HCT116 (cell line): Measurements from ENCODE around the gene SACM1L. TPM values are rescaled to one million over a fixed set of nuclear protein-coding genes. Genes with fewer than 3 reads are reported as not detected.

Experiments used
- ATAC-seq: fragments of 200-7000 bp; cut with Tn5 transposase; 2 replicates; pipeline ENCODE4 v1.9.1; 2020; ENCODE audit warnings: mild to moderate bottlenecking, moderate library complexity
- BruUV-seq: library from RNA; stranded (reverse); fragments of 400-500 nt; replicated peaks from 2 replicates; lab custom pipeline; 2021; lab: Mats Ljungman, UMichigan
- CTCF ChIA-PET: fragments of 300-600 bp; sonication (Branson Sonifier 250); formaldehyde crosslinking; loops from one replicate; lab custom pipeline; 2021; ENCODE audit warnings: antibody characterized with exemption; lab: Charles Lee
- POLR2A ChIA-PET: fragments of 300-600, 350-600 bp; sonication (Branson Sonifier 250); formaldehyde crosslinking; loops from one replicate; lab custom pipeline; 2021; ENCODE audit warnings: antibody characterized with exemption; lab: Charles Lee
- RAD21 ChIA-PET, 2 experiments: fragments of 300-600 bp; sonication (Branson Sonifier 250); formaldehyde crosslinking; loops; one replicate each; lab custom pipeline; 2023; ENCODE audit warnings: low total read pairs in 2 of 2; ENCODE audit not compliant: uncharacterized antibody in 2 of 2, unreplicated experiment in 2 of 2, low non-redundant PET in 1 of 2; lab: Charles Lee
- DNase-seq: peaks from one replicate; pipeline ENCODE4 v3.0.0-alpha.2; 2010; ENCODE audit warnings: low read depth, low spot score
- H2AFZ ChIP-seq: fragments of 200-600 bp; shearing (Covaris generic), sonication (generic); 2 replicates; pipeline ENCODE4 v1.6.1; 2017; ENCODE audit warnings: low read depth, mixed run types, mixed read lengths, antibody characterized with exemption, low read length; ENCODE audit not compliant: poor library complexity, severe bottlenecking
- H3K27ac ChIP-seq: 2 replicates; pipeline ENCODE4 v1.5.1; 2012; ENCODE audit warnings: low read depth, low read length
- H3K27me3 ChIP-seq: fragments of 200-600 bp; sonication (generic); 2 replicates; pipeline ENCODE4 v1.6.1; 2016; ENCODE audit warnings: mixed run types, low read length, mixed read lengths; ENCODE audit not compliant: insufficient read depth
- H3K36me3 ChIP-seq, 2 experiments: fragments of 200-500 bp in 1 of 2; fragments of 200-600 bp in 1 of 2; sonication (Bioruptor generic) in 1 of 2; sonication (generic) in 1 of 2; 2 replicates each; pipeline versions ENCODE4 v1.5.1 to v1.6.1; 2014 to 2016; ENCODE audit warnings: low read length in 2 of 2, inconsistent platforms in 1 of 2, mixed read lengths in 1 of 2, mixed run types in 1 of 2; ENCODE audit not compliant: insufficient read depth in 2 of 2, control insufficient read depth in 1 of 2
- H3K4me1 ChIP-seq, 2 experiments: fragments of 200-600 bp in 1 of 2; sonication (generic) in 1 of 2; 2 replicates each; pipeline versions ENCODE4 v1.5.1 to v1.6.1; 2012 to 2017; ENCODE audit warnings: low read length in 2 of 2, inconsistent platforms in 1 of 2, mild to moderate bottlenecking in 1 of 2, mixed read lengths in 1 of 2, mixed run types in 1 of 2, moderate library complexity in 1 of 2; ENCODE audit not compliant: insufficient read depth in 2 of 2, control insufficient read depth in 1 of 2
- H3K4me2 ChIP-seq: fragments of 200-600 bp; sonication (generic); 2 replicates; pipeline ENCODE4 v1.6.1; 2017; ENCODE audit warnings: mixed run types, low read length, mixed read lengths
- H3K4me3 ChIP-seq, 2 experiments: fragments of 200-600 bp in 1 of 2; sonication (generic) in 1 of 2; replicated peaks in 1 of 2; 2 replicates each; pipeline ENCODE4 v1.5.1; 2011 to 2016; ENCODE audit warnings: low read length in 2 of 2, control low read depth in 1 of 2, low read depth in 1 of 2, mild to moderate bottlenecking in 1 of 2, mixed read lengths in 1 of 2, mixed run types in 1 of 2
- H3K79me2 ChIP-seq: fragments of 200-600 bp; sonication (generic); 2 replicates; pipeline ENCODE4 v1.6.1; 2017; ENCODE audit warnings: mild to moderate bottlenecking, mixed run types, low read length, moderate library complexity, mixed read lengths; ENCODE audit not compliant: insufficient read depth
- H3K9ac ChIP-seq: fragments of 200-600 bp; sonication (generic); 2 replicates; pipeline ENCODE4 v1.6.1; 2016; ENCODE audit warnings: low read length, mixed read lengths
- H3K9me2 ChIP-seq: fragments of 200-600 bp; sonication (generic), shearing (Covaris generic); 2 replicates; pipeline ENCODE4 v1.6.1; 2017; ENCODE audit warnings: mixed run types, mild to moderate bottlenecking, moderate library complexity; ENCODE audit not compliant: insufficient read depth
- H3K9me3 ChIP-seq, 2 experiments: fragments of 200-500 bp in 1 of 2; fragments of 200-600 bp in 1 of 2; sonication (Bioruptor generic) in 1 of 2; sonication (generic) in 1 of 2; 2 replicates each; pipeline ENCODE4 v1.6.1; 2014 to 2017; ENCODE audit warnings: low read length in 2 of 2, mixed read lengths in 2 of 2, inconsistent platforms in 1 of 2, low read depth in 1 of 2, mild to moderate bottlenecking in 1 of 2, mixed run types in 1 of 2, moderate library complexity in 1 of 2; ENCODE audit not compliant: control insufficient read depth in 1 of 2, insufficient read depth in 1 of 2
- H4K20me1 ChIP-seq: fragments of 200-600 bp; sonication (generic), shearing (Covaris generic); 2 replicates; pipeline ENCODE4 v1.6.1; 2017; ENCODE audit warnings: mixed run types, mild to moderate bottlenecking, moderate library complexity; ENCODE audit not compliant: insufficient read depth
- EZH2 ChIP-seq: fragments of 200-600 bp; sonication (generic); IDR thresholded peaks from 2 replicates; pipeline ENCODE4 v1.6.1; 2017; ENCODE audit warnings: antibody characterized with exemption, mixed run types
- POLR2A ChIP-seq: IDR thresholded peaks from 2 replicates; pipeline ENCODE4 v1.7.0; 2011; ENCODE audit warnings: borderline replicate concordance; ENCODE audit not compliant: insufficient read depth, insufficient read length; ENCODE audit errors: extremely low read depth
- intact Hi-C: fragments of 100-400 bp; cut with micrococcal nuclease; formaldehyde crosslinking; loops from 2 replicates; pipeline ENCODE4 v1.10.0; 2022
- total RNA-seq: library from RNA; stranded (reverse); gene quantifications from one replicate; pipeline ENCODE4 v1.2.1, GENCODE V29; 2021; ENCODE audit not compliant: unreplicated experiment
- TF ChIP-seq, protein P1 (sequence below), 3 experiments: fragments of 200-600 bp in 1 of 3; sonication (generic) in 1 of 3; IDR thresholded peaks in 2 of 3; conservative IDR thresholded peaks in 1 of 3; 2 replicates each; pipeline ENCODE4 v1.5.1; 2012 to 2017; ENCODE audit warnings: low read depth in 2 of 3, low read length in 2 of 3, antibody characterized with exemption in 1 of 3, borderline replicate concordance in 1 of 3, control low read depth in 1 of 3, mild to moderate bottlenecking in 1 of 3, mixed read lengths in 1 of 3, mixed run types in 1 of 3, moderate library complexity in 1 of 3; ENCODE audit not compliant: insufficient read depth in 1 of 3

Gene SACM1L
- total RNA-seq, 1 experiment from 2014 or later: 27.3 TPM

DNA sequence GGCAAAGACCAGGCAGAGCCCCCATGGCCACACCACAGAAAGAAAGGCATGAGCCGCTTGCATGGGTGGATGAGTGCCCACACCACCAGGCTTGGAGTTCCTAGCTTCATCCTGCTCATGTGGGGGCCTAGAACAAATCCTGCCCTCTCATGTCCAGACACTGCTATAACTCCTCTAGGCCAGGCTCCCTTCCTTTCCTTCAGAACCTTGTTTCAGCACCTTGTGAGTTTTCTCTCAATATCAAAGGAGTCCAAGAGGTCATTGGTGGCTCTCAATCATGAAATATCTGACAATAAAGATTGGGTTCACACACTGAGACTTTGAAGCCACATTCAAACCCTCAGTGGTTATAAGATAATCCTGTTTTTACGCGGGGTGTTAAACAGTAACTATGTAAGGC lies 94.5 kb downstream of the SACM1L start:
- no peak overlapping the region for H3K9ac ChIP-seq
- H4K20me1 ChIP-seq: no peaks in the 10 kb centered on the region
- peak; percentile 72 for ATAC-seq
- H3K79me2 ChIP-seq: no peaks in the 10 kb centered on the region
- no peak for DNase-seq
- ChIA-PET CTCF (no interaction called here), POLR2A (no interaction called here), RAD21 (no interaction called here)
- H2AFZ ChIP-seq: no peak overlapping the region
- intact Hi-C loops: no loop called here
- H3K9me2 ChIP-seq: no peaks in the 10 kb centered on the region
- peaks cover 0 to 4% of the 10 kb centered on the region in 2 experiments; a peak in 1 of 4 replicates for H3K4me1 ChIP-seq
- TF ChIP-seq, protein P1, sequence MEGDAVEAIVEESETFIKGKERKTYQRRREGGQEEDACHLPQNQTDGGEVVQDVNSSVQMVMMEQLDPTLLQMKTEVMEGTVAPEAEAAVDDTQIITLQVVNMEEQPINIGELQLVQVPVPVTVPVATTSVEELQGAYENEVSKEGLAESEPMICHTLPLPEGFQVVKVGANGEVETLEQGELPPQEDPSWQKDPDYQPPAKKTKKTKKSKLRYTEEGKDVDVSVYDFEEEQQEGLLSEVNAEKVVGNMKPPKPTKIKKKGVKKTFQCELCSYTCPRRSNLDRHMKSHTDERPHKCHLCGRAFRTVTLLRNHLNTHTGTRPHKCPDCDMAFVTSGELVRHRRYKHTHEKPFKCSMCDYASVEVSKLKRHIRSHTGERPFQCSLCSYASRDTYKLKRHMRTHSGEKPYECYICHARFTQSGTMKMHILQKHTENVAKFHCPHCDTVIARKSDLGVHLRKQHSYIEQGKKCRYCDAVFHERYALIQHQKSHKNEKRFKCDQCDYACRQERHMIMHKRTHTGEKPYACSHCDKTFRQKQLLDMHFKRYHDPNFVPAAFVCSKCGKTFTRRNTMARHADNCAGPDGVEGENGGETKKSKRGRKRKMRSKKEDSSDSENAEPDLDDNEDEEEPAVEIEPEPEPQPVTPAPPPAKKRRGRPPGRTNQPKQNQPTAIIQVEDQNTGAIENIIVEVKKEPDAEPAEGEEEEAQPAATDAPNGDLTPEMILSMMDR (IDR thresholded peaks at IDR 0.05 in 2 of 3, conservative IDR thresholded peaks at IDR 0.05 in 1 of 3; ENCODE audit: borderline replicate concordance in 1 of 3, insufficient read depth in 1 of 3, low read depth in 2 of 3, low read length in 2 of 3): 0 out of 6 replicates have a peak, but pooled peaks of 1 of the 3 experiments have one; percentile 8
- TF ChIP-seq POLR2A: no peak
- H3K4me3 ChIP-seq: no peak overlapping the region
- H3K27ac ChIP-seq: no peak overlapping the region
- no peak overlapping the region for H3K4me2 ChIP-seq
- no peaks in the 10 kb centered on the region for H3K27me3 ChIP-seq
- no peaks in the 10 kb centered on the region for H3K36me3 ChIP-seq
- no peaks in the 10 kb centered on the region for H3K9me3 ChIP-seq
- no TSS peak for BruUV-seq

DNA sequence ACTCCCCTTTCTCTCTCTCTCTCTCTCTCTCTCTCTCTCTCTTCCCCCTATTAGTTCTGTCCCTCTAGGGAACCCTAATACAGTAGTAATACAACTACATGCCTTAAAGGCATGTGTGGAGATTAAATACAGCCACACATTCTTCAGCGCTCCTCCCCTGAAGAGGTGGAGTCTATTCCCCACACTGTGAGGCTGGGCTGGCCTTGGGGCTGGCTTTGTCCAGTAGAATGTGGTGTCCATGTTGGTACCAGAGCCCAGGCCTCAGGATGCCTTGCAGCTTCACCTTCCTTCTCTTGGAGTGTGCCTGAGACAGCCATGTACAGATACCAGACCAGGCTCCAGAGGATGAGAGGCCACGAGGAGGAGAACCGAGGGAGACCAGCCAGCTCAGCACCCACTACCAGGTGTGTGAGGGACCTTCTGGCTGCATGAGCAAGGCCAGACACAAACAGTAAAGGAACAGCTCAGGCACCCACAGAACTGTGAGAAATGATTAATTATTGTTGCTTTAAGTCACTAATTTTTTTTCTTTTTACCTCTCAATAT lies 96.5 kb downstream of the SACM1L start:
- POLR2A ChIA-PET: no interaction called here

More for the DNA sequence above, 96.5 kb downstream of the SACM1L start:
- H3K4me2 ChIP-seq: no peak overlapping the region
- RAD21 ChIA-PET: no interaction called here
- no peaks in the 10 kb centered on the region for H3K9me2 ChIP-seq
- no peaks in the 10 kb centered on the region for H3K36me3 ChIP-seq
- no peak overlapping the region for H2AFZ ChIP-seq
- no peak overlapping the region for H3K4me3 ChIP-seq
- no TSS peak for BruUV-seq
- no peak for TF ChIP-seq EZH2
- TF ChIP-seq, all 23 proteins: peak for 0
- intact Hi-C loops: no loop called here
- Histone ChIP-seq H3K9me3 (no peaks in the 10 kb centered on the region), H3K27me3 (no peaks in the 10 kb centered on the region), H3K9ac (no peak overlapping the region), H3K79me2 (no peaks in the 10 kb centered on the region), H4K20me1 (no peaks in the 10 kb centered on the region), H3K27ac (no peak overlapping the region), H3K4me1 (no peaks in the 10 kb centered on the region)
- no peak for DNase-seq
- no peak; the same call in 1 of the 2 replicates for ATAC-seq
- CTCF ChIA-PET: no interaction called here
